Astrocyte of the cerebellum (primary cell): ENCODE results near the gene IFT80.
A peak's percentile ranks its signal among the peaks of the same experiment; 100 is the strongest.

Source experiments
- DNase-seq: peaks from one replicate; pipeline ENCODE4 v3.0.0-alpha.2; 2011; ENCODE audit warnings: low read depth
- H3K4me3 ChIP-seq: 2 replicates; pipeline ENCODE4 v1.5.1; 2011; ENCODE audit warnings: mild to moderate bottlenecking, low read depth, low read length, moderate library complexity
- in situ Hi-C: cut with HindIII; loops from 2 replicates; pipeline ENCODE4 v1.10.0; 2017; ENCODE audit warnings: low sequenced_read_pairs
- TF ChIP-seq, protein P1 (sequence below): IDR thresholded peaks from 2 replicates; pipeline ENCODE4 v1.5.1; 2012; ENCODE audit warnings: low read length, low read depth, moderate library complexity, mild to moderate bottlenecking; ENCODE audit errors: missing control alignments

The IFT80 gene

DNA sequence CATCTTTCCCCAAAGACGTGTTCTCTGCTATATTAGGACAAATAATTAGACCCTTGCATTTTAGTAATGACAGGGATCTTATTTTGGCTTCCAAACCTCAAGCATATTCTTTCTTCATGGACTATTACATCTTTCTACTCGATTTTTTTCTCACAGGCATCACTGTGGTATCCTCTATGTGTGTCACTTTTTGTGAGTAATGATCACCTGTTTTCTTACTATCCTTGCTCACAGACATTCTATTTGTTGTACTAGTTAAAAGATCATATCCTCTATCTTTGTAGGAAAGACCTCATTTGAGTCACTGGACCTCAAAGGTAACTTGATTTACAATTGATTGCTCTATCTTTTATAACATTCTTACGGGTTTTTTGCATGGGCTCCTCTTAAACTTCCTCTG is 167.0 kb downstream of the IFT80 start:
- no peak for DNase-seq
- no peak overlapping the region for H3K4me3 ChIP-seq
- in situ Hi-C loops = no loop called here
- TF ChIP-seq, protein P1, sequence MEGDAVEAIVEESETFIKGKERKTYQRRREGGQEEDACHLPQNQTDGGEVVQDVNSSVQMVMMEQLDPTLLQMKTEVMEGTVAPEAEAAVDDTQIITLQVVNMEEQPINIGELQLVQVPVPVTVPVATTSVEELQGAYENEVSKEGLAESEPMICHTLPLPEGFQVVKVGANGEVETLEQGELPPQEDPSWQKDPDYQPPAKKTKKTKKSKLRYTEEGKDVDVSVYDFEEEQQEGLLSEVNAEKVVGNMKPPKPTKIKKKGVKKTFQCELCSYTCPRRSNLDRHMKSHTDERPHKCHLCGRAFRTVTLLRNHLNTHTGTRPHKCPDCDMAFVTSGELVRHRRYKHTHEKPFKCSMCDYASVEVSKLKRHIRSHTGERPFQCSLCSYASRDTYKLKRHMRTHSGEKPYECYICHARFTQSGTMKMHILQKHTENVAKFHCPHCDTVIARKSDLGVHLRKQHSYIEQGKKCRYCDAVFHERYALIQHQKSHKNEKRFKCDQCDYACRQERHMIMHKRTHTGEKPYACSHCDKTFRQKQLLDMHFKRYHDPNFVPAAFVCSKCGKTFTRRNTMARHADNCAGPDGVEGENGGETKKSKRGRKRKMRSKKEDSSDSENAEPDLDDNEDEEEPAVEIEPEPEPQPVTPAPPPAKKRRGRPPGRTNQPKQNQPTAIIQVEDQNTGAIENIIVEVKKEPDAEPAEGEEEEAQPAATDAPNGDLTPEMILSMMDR = no peak

DNA sequence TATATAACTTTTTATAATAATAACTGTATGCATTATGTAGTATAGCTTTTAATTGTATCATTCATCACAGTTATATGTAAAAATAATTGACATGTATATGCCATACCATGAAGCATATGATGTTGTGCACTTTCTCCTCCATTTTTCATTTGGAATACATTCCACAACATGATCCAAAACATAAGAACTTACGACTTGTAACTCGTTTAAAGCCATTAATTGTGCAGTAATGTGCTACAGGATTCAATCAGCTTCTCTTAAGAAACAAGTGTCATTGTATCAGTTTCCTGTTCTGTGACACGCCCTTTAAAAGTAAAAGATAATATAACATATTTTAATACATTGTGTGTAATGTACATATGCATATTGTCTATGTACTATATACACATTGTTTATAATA is 171.6 kb downstream of the IFT80 start:
- no peak for DNase-seq
- in situ Hi-C loops = no loop called here
- H3K4me3 ChIP-seq = no peak overlapping the region
- TF ChIP-seq, protein P1 = no peak

DNA sequence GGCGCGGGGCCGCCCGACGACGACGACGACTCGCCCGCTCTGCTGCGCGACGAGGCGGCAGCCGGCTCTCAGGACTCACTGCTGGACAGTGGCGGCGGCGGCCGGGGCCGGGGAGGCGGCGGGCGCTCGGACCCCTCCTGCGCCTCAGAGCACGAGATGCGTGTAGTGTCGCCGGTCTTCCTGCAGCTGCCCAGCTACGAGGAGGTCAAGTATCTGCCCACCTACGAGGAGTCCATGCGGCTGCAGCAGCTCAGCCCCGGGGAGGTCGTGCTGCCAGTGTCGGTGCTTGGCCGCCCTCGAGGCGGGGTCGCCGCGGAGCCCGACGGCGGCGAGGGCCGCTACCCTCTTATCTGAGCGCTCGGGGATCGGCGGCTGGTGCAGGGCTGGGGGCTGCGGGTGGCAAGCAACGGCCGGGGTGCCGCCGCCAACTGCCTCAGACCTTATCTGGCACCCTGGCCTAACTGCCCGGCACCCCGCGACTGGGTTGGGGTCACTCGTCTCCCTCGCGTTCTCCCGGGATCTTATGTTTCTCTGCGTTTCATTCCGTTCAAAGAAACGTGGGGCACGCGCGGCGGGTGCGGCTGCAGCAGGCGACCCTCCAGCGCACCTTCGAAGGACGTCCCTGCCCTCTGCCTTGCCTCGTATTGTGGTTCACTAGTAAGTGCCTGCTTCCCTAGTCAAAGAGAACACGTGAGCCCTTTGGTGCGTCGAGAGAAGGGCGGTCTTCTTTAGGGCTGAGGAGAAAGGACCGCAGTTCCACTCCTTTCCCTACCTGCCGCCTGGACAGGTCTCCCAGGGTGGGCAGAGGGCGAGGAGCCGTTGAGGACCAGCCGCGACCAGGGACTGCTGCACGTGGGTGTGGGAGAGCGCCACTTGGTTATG is 172.8 kb downstream of the IFT80 start:
- peak overlapping the region; percentile 43 for H3K4me3 ChIP-seq
- in situ Hi-C loops = no loop called here
- DNase-seq = no peak
- TF ChIP-seq, protein P1 = no peak

DNA sequence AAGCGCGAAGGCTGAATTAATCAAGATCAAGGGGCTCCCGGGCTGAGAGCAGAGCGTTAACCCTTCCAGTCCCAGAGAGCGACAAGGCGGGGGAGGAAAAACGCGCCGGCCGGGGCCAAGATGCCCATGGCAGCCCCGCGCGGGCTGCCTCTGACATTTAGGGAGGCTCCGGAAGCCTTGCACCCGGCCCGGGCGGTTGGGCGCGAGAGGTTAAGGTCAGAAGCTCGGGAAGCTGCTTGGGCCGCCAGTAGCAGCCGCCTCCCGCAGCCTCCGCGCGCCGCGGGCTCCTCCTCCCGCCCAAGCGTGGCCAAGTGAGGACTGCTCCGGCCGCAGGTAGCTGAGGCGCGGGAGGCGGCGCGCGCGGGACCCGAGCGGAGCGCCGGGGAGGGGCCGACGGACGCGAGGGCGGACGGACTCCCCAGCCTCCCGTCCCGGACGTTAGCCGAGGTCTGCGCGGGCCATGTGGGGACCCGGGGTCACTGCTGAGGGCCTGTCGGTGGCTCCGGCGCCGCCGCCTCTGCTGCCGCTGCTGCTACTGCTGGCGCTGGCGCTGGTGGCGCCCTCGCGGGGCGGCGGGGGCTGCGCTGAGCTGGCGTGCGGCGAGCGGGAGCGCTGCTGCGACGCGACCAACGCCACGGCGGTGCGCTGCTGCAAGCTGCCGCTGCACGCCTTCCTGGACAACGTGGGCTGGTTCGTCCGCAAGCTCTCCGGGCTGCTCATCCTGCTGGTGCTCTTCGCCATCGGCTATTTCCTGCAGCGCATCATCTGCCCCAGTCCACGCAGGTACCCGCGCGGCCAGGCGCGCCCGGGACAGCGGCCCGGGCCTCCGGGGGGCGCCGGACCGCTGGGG is 173.6 kb downstream of the IFT80 start, which contains the start of gene C3orf80:
TSS of gene C3orf80 (plus strand) at position 247 of the 850 bp plus-strand sequence. CDS start at position 461, 214 bp downstream.
- TF ChIP-seq, protein P1 = no peak
- H3K4me3 ChIP-seq = peak within 1 kb of the TSS; percentile 43
- DNase-seq = no peak
- in situ Hi-C loops = no loop called here

DNA sequence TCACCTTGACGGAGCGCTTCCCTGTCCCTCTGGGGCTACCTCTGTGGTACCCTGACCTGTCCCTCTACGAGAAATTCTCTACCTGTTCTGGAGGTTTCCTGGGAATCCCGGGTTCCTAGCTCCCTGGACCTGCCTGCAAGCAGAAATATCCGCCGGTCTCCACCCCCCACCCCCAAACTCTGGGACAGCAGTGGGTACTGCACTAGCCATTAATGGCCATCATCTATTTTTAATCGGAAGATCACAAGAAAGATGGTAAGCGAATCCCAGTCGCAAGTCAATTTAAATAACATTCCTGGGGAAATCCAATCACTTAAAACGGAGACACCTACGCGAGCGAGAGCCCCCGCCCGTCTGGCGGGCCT is 174.2 kb downstream of the IFT80 start:
- no peak for DNase-seq
- TF ChIP-seq, protein P1 = no peak
- in situ Hi-C loops = no loop called here
- H3K4me3 ChIP-seq = peak overlapping the region; percentile 43

DNA sequence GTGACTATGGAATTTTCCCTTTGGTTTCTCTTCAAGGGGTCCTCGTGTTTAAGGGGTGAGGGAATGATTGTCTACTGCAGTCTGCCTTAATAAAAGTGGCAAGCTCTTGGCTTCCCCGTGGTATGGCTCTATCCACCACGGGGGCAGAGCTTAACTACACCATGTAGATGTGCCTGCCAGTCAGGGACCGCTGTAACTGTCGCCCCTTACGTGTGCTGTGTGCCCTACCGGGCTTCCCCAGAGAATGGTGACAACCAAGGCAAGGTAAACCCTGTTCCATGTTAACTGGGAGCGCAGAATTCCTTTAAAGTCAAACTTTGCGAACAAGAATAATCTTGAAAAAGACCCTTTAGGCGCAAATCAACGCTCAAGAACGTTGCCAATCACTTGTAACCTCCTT is 174.8 kb downstream of the IFT80 start:
- no peak for DNase-seq
- in situ Hi-C loops = no loop called here
- H3K4me3 ChIP-seq = no peak overlapping the region
- TF ChIP-seq, protein P1 = no peak
